ENCODE measurements around the gene LDHD. TPM values are rescaled to one million over a fixed set of nuclear protein-coding genes. Genes with fewer than 3 reads are reported as not detected.

LDHD gene
- total and polyA plus RNA-seq, 7 experiments from 2014 or later, result 0.31 to 2.7 (median 0.46) TPM; not detected in 1

- Histone ChIP-seq H3K4me3 (ENCODE audit: low read length) (no peak overlapping the region), H3K27ac (ENCODE audit: low read depth, low read length) (no peak overlapping the region), H3K27me3 (ENCODE audit: control insufficient read depth in 2 of 2, insufficient read depth in 2 of 2, low read length in 2 of 2) (peaks cover 0 to 3% of the 10 kb centered on the region in 2 donors), H3K9me3 (ENCODE audit: control insufficient read depth in 2 of 3, low read length in 3 of 3) (no peaks in the 10 kb centered on the region), H3K4me1 (ENCODE audit: control insufficient read depth in 2 of 2, insufficient read depth in 2 of 2, low read length in 2 of 2) (peaks cover 0 to 1% of the 10 kb centered on the region in 2 donors), H3K36me3 (ENCODE audit: control insufficient read depth in 2 of 3, insufficient read depth in 3 of 3, low read length in 3 of 3) (peaks cover 0 to 4% (median 0%) of the 10 kb centered on the region in 3 experiments)
- H3K27me3 Mint-ChIP-seq, result no peaks in the 10 kb centered on the region
- intact Hi-C loops (cut with micrococcal nuclease), result loop anchor here in 1 of 2 donors (10.0 kb wide), 1 partner anchor 481 kb away; the partner anchor contains the start of gene ADAT1
- H3K4me1 Mint-ChIP-seq, result peaks cover 0 to 9% (median 1%) of the 10 kb centered on the region in 7 donors
- peaks cover 0 to 1% (median 0%) of the 10 kb centered on the region in 5 donors for H3K36me3 Mint-ChIP-seq
- H3K9me3 Mint-ChIP-seq, result peaks cover 0 to under 1% (median 0%) of the 10 kb centered on the region in 11 donors
- ATAC-seq, result no peak
- no peak for DNase-seq
- no peak overlapping the region for H3K4me3 Mint-ChIP-seq
- ChIA-PET POLR2A (no interaction called here), CTCF (no interaction called here)
- H3K27ac Mint-ChIP-seq, result no peak overlapping the region
These were observed 27.4 kb upstream of the LDHD start for GRCh38 chr16:75143941-75144340.

GRCh38 chr16:75139498-75139897 is 22.9 kb upstream of the LDHD start:
- ATAC-seq, result no peak
- Mint-ChIP-seq H3K27ac (no peak overlapping the region), H3K9me3 (no peaks in the 10 kb centered on the region), H3K27me3 (peaks cover 0 to 8% (median 0%) of the 10 kb centered on the region in 5 donors), H3K36me3 (no peaks in the 10 kb centered on the region), H3K4me3 (no peak overlapping the region), H3K4me1 (peaks cover 0 to 7% (median 7%) of the 10 kb centered on the region in 7 donors)
- intact Hi-C loops (cut with micrococcal nuclease), result no loop called here
- no peak overlapping the region for H3K4me3 ChIP-seq (ENCODE audit: low read length)
- CTCF ChIA-PET, result no interaction called here
- no peaks in the 10 kb centered on the region for H3K36me3 ChIP-seq (ENCODE audit: control insufficient read depth in 2 of 3, insufficient read depth in 3 of 3, low read length in 3 of 3)
- peaks cover 0 to 3% of the 10 kb centered on the region in 2 donors for H3K27me3 ChIP-seq (ENCODE audit: control insufficient read depth in 2 of 2, insufficient read depth in 2 of 2, low read length in 2 of 2)
- no peak for DNase-seq
- no peak overlapping the region for H3K27ac ChIP-seq (ENCODE audit: low read depth, low read length)
- H3K4me1 ChIP-seq (ENCODE audit: control insufficient read depth in 2 of 2, insufficient read depth in 2 of 2, low read length in 2 of 2), result no peaks in the 10 kb centered on the region
- POLR2A ChIA-PET, result no interaction called here
- H3K9me3 ChIP-seq (ENCODE audit: control insufficient read depth in 2 of 3, low read length in 3 of 3), result no peaks in the 10 kb centered on the region

- Mint-ChIP-seq H3K27me3 (peaks cover 0 to 8% (median 0%) of the 10 kb centered on the region in 5 donors), H3K4me3 (peak overlapping the region in 4 of 10 donors; percentile 4 to 56 (median 28)), H3K4me1 (peaks cover 0 to 7% (median 7%) of the 10 kb centered on the region in 7 donors), H3K36me3 (no peaks in the 10 kb centered on the region), H3K9me3 (no peaks in the 10 kb centered on the region), H3K27ac (no peak overlapping the region)
- Histone ChIP-seq H3K36me3 (ENCODE audit: control insufficient read depth in 2 of 3, insufficient read depth in 3 of 3, low read length in 3 of 3) (no peaks in the 10 kb centered on the region), H3K4me1 (ENCODE audit: control insufficient read depth in 2 of 2, insufficient read depth in 2 of 2, low read length in 2 of 2) (no peaks in the 10 kb centered on the region), H3K27ac (ENCODE audit: low read depth, low read length) (no peak overlapping the region), H3K4me3 (ENCODE audit: low read length) (no peak overlapping the region), H3K9me3 (ENCODE audit: control insufficient read depth in 2 of 3, low read length in 3 of 3) (no peaks in the 10 kb centered on the region), H3K27me3 (ENCODE audit: control insufficient read depth in 2 of 2, insufficient read depth in 2 of 2, low read length in 2 of 2) (peaks cover 0 to 3% of the 10 kb centered on the region in 2 donors)
- intact Hi-C loops (cut with micrococcal nuclease), result no loop called here
- ChIA-PET POLR2A (no interaction called here), CTCF (no interaction called here)
- ATAC-seq, result peak; percentile 47
- no peak for DNase-seq
These were observed 22.1 kb upstream of the LDHD start for GRCh38 chr16:75138636-75139035.

- Mint-ChIP-seq H3K4me3 (peak overlapping the region in 4 of 10 donors; percentile 4 to 56 (median 28)), H3K36me3 (no peaks in the 10 kb centered on the region), H3K27ac (no peak overlapping the region), H3K4me1 (peaks cover 0 to 7% (median 7%) of the 10 kb centered on the region in 7 donors), H3K9me3 (no peaks in the 10 kb centered on the region), H3K27me3 (peaks cover 0 to 8% (median 0%) of the 10 kb centered on the region in 5 donors)
- H3K9me3 ChIP-seq (ENCODE audit: control insufficient read depth in 2 of 3, low read length in 3 of 3), result no peaks in the 10 kb centered on the region
- H3K4me1 ChIP-seq (ENCODE audit: control insufficient read depth in 2 of 2, insufficient read depth in 2 of 2, low read length in 2 of 2), result no peaks in the 10 kb centered on the region
- DNase-seq (no peak), ATAC-seq (no peak)
- H3K27ac ChIP-seq (ENCODE audit: low read depth, low read length), result no peak overlapping the region
- no peaks in the 10 kb centered on the region for H3K36me3 ChIP-seq (ENCODE audit: control insufficient read depth in 2 of 3, insufficient read depth in 3 of 3, low read length in 3 of 3)
- POLR2A ChIA-PET, result no interaction called here
- no peak overlapping the region for H3K4me3 ChIP-seq (ENCODE audit: low read length)
- intact Hi-C loops (cut with micrococcal nuclease), result no loop called here
- H3K27me3 ChIP-seq (ENCODE audit: control insufficient read depth in 2 of 2, insufficient read depth in 2 of 2, low read length in 2 of 2), result peaks cover 0 to 3% of the 10 kb centered on the region in 2 donors
- CTCF ChIA-PET, result no interaction called here
These were observed 21.7 kb upstream of the LDHD start for GRCh38 chr16:75138233-75138632.

GRCh38 chr16:75131081-75131480 is 14.5 kb upstream of the LDHD start:
- Histone ChIP-seq H3K4me1 (ENCODE audit: control insufficient read depth in 2 of 2, insufficient read depth in 2 of 2, low read length in 2 of 2) (peaks cover 0 to 7% of the 10 kb centered on the region in 2 donors), H3K27ac (ENCODE audit: low read depth, low read length) (no peak overlapping the region), H3K27me3 (ENCODE audit: control insufficient read depth in 2 of 2, insufficient read depth in 2 of 2, low read length in 2 of 2) (no peaks in the 10 kb centered on the region), H3K4me3 (ENCODE audit: low read length) (no peak overlapping the region), H3K9me3 (ENCODE audit: control insufficient read depth in 2 of 3, low read length in 3 of 3) (peaks cover 0 to 7% (median 0%) of the 10 kb centered on the region in 3 experiments), H3K36me3 (ENCODE audit: control insufficient read depth in 2 of 3, insufficient read depth in 3 of 3, low read length in 3 of 3) (no peaks in the 10 kb centered on the region)
- Mint-ChIP-seq H3K27me3 (peaks cover 0 to 17% (median 4%) of the 10 kb centered on the region in 5 donors), H3K4me1 (peaks cover 6 to 19% (median 11%) of the 10 kb centered on the region in 7 donors), H3K27ac (peak overlapping the region in 2 of 9 donors; percentile 2 to 48), H3K36me3 (peaks cover 0 to 6% (median 0%) of the 10 kb centered on the region in 5 donors), H3K4me3 (no peak overlapping the region), H3K9me3 (peaks cover 0 to 17% (median 5%) of the 10 kb centered on the region in 11 donors)
- ChIA-PET CTCF (no interaction called here), POLR2A (interaction anchor here (0.7 kb wide), 1 partner anchor 347 kb away, joined by 3 read pairs; no protein-coding TSS in a partner anchor)
- intact Hi-C loops (cut with micrococcal nuclease), result no loop called here
- no peak for ATAC-seq
- no peak for DNase-seq

GRCh38 chr16:75130150-75130771 is 13.7 kb upstream of the LDHD start:
- DNase-seq (no peak), ATAC-seq (no peak)
- Mint-ChIP-seq H3K4me3 (no peak overlapping the region), H3K27ac (no peak overlapping the region), H3K9me3 (peaks cover 0 to 17% (median 5%) of the 10 kb centered on the region in 11 donors), H3K4me1 (peaks cover 6 to 19% (median 11%) of the 10 kb centered on the region in 7 donors), H3K36me3 (peaks cover 0 to 6% (median 0%) of the 10 kb centered on the region in 5 donors), H3K27me3 (peaks cover 0 to 17% (median under 1%) of the 10 kb centered on the region in 5 donors)
- Histone ChIP-seq H3K36me3 (ENCODE audit: control insufficient read depth in 2 of 3, insufficient read depth in 3 of 3, low read length in 3 of 3) (no peaks in the 10 kb centered on the region), H3K4me1 (ENCODE audit: control insufficient read depth in 2 of 2, insufficient read depth in 2 of 2, low read length in 2 of 2) (peaks cover 0 to 7% of the 10 kb centered on the region in 2 donors), H3K27ac (ENCODE audit: low read depth, low read length) (no peak overlapping the region), H3K9me3 (ENCODE audit: control insufficient read depth in 2 of 3, low read length in 3 of 3) (peaks cover 0 to 7% (median 0%) of the 10 kb centered on the region in 3 experiments), H3K4me3 (ENCODE audit: low read length) (no peak overlapping the region), H3K27me3 (ENCODE audit: control insufficient read depth in 2 of 2, insufficient read depth in 2 of 2, low read length in 2 of 2) (no peaks in the 10 kb centered on the region)
- ChIA-PET CTCF (interaction anchor here (0.7 kb wide), 1 partner anchor 387 kb away, joined by 3 read pairs; no protein-coding TSS in a partner anchor), POLR2A (no interaction called here)
- intact Hi-C loops (cut with micrococcal nuclease), result no loop called here

Measured in naive thymus-derived CD4-positive, alpha-beta T cell (primary cell).